Measurements from ENCODE around the gene FAM83G. TPM values are rescaled to one million over a fixed set of nuclear protein-coding genes. Genes with fewer than 3 reads are reported as not detected.
"Not testable (repeated sequence)": the region's sequence is repeated elsewhere in the genome, so short reads cannot be mapped to it uniquely, and the experiment has no call there.

Gene FAM83G
- total RNA-seq, 2 donors from 2014 or later, result 29.7 to 34.7 TPM

DNA sequence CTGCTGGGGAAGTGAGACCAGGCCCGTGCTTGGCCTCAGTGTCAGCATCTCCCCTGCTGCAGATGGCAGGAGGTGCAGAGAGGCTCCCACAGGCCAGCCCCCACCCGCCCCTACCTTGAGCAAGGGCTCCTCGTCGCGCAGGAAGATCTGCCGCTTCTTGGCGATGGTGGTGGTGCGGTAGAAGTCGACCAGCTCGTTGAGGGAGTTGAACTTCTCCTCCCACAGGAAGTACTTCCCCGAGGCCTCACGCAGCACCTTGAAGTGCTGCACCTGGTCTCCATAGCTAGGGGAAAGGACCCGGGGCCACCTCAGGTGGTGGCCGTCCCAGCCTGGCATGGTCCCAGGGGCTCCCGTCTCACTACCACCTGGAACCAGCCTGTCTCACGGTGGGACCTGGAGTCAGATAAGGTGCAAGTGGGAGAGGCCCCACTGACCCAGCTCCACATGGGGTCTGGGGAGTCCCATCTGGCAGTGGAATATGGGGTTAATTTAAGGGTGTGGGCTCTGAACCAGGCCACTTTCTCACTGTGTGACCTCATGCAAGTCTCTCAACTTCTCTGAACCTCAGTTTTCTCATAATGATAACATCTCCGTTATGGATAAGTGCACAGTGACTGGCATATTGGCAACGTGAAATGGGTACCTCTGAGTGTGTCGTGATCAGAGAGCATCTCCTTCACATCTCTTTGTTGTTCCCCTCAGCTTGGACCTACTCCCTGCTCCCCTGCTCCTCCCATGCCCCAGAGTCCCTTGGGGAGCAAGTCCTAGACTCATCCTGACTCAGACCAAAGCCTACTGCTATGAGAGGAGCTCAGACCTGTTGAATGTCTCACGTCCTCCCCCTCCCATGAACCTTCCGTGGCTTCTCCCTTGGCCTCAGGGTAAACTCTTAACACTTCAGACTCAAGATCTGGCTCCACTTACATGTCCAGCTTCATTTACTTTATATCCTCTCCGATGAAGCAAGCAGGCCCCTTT lies 19.8 kb upstream of the FAM83G start:
- ATAC-seq (no peak), DNase-seq (peak; percentile 2 to 24)
- intact Hi-C loops (cut with DNase I, micrococcal nuclease), result no loop called here

DNA sequence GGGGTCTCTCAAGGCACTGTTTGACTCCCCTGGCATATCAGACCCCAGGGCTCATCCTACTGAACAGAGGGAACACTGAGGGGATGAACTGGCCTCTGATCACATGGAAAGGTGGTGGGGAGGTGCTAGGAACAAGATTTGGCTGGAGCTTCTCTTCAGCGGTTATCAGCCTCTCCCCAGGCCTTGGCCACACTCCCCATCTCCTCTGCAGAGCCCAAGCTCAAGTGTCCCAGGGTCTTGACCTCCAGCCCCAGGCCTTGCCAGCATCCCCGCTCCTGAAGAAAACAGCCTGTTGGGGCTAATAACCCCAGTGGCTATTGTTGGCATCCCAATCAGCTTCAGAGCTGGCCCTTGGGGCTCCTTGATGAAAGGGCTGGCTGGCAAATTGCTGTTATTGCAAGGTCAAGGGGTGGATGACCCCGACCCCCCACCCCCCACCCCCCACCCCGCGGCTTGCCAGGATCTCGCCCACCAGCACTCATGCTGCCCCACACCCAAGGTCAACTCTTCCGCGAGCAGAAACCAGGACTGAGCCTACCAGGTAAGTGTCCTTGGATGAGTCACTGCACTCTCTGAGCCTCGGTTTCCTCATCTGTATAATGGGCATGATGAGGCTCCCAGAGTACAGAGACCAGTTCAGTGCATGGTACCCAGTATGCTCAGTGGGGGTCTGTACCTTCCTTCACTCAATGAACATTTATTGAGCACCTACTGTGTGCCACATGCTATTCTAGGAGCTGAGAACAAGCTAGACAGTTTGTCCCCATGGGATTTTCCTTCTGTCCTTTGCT lies 18.8 kb upstream of the FAM83G start:
- intact Hi-C loops (cut with DNase I, micrococcal nuclease), result no loop called here
- no peak for ATAC-seq
- DNase-seq, result peak; percentile 2 to 12

DNA sequence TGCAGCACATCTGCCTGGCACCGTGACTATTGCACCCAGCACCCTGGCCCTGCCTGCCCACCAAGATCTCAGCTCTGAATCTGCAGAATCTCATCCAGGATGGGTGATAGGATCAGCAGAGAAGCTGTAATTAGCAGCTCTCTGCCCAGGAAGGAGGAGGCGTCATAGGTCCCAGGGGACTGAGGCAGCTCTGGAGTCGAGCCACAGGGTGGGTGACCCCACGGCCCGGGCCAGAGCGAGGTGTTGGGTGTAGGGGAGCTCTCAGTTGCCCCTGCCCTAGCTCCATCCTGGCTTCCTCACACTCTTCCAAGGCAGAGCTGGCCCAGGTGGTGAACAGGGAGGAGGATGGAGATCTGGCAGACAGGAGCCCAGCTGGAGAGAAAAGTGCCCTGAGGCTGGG lies 18.2 kb upstream of the FAM83G start:
- ATAC-seq (no peak), DNase-seq (no peak)
- intact Hi-C loops (cut with DNase I, micrococcal nuclease), result no loop called here

DNA sequence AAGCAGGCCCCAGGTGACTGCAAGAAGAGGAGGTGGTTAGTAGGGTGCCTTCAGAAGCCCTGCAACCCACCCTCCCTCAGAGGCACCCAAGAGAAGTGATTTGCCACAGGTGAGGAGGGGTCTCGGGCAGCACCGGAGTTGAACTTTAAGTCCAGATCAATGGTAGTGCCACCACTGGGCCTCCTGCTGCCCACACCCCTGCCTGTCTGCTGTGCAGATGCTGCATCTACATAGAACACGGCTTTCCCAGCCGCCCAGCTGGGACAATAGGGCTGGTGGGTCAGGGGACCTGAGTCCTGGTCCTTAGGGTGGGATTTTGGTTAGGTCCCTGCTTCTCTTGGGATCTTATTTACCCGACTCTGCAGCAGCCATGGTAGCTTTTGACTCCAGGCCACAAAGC lies 17.6 kb upstream of the FAM83G start:
- no peak for ATAC-seq
- intact Hi-C loops (cut with DNase I, micrococcal nuclease), result no loop called here
- DNase-seq, result no peak

DNA sequence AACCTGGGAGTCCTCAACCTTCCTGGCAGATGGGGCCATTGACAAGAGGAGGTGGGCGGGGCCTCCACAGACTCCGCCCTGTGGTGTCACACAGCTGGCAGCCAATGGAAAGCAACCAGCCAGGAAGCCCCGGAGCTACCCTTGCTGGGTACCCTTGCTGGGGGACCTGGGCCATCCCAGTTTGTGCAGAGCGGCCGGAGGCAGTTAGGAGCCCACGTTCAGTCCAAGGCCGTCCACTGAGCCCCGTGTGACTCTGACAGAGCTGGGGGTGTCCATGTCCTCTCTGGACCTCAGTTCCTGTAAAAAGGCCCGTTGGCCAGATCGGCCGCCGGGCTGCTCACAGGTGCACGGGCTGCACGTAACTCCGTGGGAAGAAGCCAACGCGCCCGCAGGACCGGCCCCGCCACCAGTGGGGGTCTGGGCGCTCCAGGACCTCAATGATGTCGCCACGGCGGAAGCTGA lies 17.1 kb upstream of the FAM83G start:
- ATAC-seq (no peak), DNase-seq (no peak)
- intact Hi-C loops (cut with DNase I, micrococcal nuclease), result no loop called here

DNA sequence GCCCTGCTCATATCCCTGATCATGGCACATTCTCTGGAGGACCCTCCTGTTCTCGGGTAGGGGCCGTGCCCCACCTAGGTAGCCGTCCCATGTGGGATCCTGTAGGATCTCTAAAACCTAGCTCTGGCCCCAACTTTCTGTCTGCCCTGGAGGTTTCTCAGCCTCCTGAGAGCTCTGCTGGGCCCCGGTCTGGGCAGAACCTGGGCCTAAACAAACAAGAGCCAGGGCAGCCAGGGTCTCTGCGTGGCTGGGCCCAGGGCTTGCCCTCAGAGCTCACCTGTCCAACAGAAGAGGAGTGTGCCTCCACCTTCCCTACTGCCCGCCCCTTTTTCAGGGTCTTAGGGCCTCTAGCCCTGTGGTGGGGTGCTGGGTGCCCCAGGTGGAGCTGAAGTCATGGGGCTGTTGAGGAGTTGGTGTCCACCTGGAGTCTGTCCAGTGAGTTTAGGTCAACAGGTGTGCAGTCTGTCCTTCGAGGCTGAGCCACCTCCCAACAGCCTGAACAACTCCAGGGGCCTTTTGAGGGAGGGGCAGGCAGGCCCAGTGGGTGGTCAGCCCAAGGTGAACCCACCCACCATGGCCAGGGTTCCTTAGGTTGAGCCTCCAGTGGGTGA lies 16.6 kb upstream of the FAM83G start:
- ATAC-seq; DNase-seq; intact Hi-C loops (cut with DNase I, micrococcal nuclease): not testable (repeated sequence)

DNA sequence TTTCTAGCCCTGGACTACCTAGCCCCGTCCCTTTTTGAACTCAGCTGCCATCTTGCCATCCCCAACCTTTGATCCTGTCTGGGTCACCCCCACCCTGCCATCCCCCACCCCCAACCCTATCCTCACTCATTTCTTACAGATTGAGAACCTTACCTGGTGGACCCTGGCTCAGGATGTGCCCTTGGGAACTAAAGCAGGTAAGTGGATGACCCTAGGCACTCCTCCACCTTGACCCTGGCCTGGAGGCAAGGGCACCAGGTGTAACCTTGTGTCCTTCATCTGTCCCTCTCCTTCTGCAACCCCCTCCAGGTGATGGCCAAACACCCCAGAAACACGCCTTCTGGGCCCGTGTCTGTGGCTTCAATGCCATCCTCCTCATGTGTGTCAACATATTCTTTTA lies 15.5 kb upstream of the FAM83G start:
- intact Hi-C loops (cut with DNase I, micrococcal nuclease), result no loop called here
- DNase-seq (peak; percentile 2 to 13), ATAC-seq (no peak)

DNA sequence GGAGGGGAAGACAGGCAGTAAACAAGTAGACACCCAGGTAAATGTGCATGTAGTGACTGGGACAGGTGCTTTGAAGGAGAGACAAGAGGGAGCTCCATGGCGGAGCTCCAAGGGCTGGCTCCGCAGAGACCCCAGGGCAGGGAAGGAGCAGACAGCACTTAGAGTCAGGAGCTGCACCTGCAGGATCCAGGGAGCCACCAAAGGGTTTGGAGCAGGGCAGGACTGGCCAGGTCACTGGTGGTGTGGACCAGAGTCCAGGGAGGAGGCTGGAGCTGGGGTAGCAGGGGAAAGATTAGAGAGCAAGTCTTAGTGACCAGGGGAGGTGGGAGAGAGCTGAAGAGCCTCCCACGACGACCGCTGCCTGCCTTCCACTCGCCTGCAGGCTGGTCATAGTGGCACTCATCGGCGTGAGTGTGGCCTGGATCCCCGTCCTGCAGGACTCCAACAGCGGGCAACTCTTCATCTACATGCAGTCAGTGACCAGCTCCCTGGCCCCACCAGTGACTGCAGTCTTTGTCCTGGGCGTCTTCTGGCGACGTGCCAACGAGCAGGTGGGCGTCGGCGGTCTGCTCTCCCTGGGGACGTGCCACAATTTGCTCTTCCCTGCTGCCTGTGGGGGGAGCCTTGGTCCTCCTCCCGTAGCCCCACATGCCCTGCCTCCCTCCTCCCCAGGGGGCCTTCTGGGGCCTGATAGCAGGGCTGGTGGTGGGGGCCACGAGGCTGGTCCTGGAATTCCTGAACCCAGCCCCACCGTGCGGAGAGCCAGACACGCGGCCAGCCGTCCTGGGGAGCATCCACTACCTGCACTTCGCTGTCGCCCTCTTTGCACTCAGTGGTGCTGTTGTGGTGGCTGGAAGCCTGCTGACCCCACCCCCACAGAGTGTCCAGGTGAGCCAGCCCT lies 14.7 kb upstream of the FAM83G start:
- intact Hi-C loops (cut with DNase I, micrococcal nuclease), result no loop called here
- ATAC-seq, result no peak
- peak; percentile 8 to 26 for DNase-seq

DNA sequence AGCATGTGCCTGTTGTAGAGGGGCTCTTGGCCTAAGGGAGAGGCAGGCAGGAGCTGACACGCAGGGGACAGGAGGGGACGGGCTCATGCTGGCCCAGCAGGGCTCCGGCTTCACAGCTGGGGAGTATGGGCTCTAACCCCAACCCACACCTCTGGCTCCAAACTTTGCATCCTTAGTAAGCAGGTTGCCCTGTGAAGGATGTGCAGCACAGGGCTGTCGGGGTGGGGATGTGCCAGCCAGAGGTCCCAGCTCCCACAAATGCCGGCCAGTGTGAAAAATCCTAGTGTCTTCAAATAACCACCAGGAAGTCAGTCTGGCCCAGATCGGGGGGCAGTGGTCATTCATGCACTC lies 14.0 kb upstream of the FAM83G start:
- ATAC-seq, result no peak
- intact Hi-C loops (cut with DNase I, micrococcal nuclease), result no loop called here
- DNase-seq, result peak; percentile 5 to 18

DNA sequence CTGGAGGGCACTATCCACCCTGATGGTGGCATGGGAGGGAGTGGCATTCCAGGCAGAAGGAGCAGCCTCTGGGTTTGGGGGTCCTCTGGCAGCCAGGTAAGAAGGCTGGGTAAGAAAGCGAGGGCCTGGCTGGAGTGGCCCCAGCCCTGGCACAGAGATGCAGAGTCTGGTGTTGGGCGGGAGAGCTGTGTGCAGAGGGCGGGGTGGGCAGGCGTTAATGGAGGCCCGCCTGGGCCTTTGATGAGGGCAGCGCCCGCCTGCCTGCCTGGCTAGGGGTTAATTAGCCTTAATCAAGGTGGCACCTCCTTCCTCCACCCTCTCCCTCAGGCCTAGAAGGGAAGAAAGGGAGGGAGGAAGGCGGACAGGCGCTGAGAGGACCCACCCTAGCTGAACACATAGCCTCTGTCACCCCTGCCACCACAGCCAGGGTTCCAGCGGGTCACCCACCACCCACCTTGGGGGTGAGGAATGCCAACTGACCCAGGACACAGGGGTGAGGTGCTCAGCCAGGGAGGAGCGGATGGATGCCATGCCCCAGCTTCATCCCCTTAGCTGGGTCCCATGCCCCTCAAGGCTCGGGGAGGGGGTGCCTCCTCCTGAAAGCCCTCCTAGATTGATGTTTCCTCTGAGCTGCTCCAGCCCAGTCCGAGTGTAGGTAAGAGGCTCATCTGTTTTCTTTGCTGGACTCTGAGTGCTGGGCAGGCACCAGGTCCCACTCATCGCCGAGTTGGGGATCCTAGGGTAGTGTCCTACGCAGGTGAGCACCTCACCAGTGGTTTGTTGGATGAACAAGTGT lies 13.4 kb upstream of the FAM83G start:
- peak in 1 of 2 donors; percentile 56 for DNase-seq
- ATAC-seq, result peak; percentile 86
- intact Hi-C loops (cut with DNase I, micrococcal nuclease), result no loop called here

DNA sequence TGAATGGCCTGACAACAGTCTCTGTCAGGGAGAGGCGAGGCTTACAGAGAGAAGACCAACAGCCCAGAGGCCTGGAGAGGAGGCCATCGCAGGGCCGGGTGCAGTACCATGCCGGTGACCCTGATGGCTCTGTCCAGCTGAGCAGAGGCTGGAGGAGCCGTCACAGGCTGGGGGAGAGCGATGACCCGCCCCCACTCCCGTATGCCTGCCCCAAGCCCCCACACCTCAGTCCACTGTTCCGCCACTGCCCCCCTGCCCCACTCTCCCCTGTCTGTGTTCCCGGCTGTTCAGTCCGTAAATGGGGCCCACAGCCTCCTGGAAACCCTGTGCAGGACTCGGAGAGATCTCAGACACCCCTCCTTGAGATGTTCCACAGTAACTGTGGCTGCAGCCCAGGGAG lies 12.8 kb upstream of the FAM83G start:
- no peak for ATAC-seq
- intact Hi-C loops (cut with DNase I, micrococcal nuclease), result no loop called here
- peak in 1 of 2 donors; percentile 7 for DNase-seq

DNA sequence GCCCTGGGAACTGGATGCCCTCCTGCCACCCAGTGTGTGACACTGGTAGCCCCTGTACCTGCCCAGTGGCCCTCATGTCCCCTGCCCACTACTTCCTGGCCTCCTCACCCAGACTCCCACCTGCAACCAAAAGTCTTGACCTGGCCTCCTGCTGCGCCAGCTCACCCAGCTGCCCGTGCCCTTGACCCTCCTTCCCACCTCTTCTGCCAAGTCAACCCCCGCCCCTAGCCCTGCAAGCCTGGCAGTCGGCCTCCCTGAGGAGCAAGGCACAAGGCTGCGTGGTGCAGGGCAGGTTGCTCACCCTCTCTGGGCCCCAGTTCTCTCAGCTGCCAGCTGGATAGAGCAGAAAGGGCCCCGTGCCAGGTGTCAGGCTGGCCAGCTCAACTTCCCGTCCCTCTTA lies 12.3 kb upstream of the FAM83G start:
- DNase-seq (peak in 1 of 2 donors; percentile 9), ATAC-seq (no peak)
- intact Hi-C loops (cut with DNase I, micrococcal nuclease), result no loop called here

DNA sequence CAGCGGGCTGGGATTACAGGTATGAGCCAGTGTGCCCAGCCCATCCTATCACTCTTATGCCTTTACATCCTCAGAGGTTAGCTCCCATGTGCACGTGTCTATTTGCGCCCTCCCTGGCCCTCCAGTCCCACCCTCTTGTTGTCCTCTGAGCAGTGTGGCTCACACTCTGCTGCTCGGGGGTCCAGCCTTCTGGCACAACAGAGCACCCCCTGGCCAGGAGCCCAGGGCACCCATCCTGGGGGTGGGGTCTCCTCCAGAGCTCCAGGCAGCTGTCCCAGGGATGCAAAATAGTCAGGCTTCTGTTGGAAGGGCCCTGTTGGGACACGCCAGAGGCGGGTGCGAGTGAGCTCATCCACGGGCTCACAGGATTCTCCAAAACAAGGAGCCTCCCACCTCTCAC lies 11.7 kb upstream of the FAM83G start:
- ATAC-seq, result no peak
- intact Hi-C loops (cut with DNase I, micrococcal nuclease), result no loop called here

DNA sequence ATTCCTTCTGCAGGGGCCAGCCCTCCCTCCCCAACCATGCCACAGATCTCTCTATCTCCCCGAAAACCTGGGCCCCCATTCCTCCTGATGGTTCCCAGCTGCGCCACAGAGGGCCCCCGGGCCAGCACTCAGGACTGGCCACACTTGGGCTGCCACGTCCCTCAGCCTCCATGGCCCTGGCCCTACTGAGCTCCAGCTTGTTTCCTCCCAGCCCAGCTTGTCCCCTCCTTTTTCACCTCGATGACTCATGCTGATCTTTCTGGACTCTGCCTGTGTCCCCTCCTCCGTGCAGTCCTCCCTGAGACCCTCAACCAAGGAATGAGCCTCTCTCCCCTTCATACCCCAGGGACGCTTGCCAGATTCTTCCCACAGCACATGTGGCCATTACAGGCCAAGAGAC lies 10.9 kb upstream of the FAM83G start:
- intact Hi-C loops (cut with DNase I, micrococcal nuclease), result no loop called here
- ATAC-seq (no peak), DNase-seq (no peak)

More for the DNA sequence above, 11.7 kb upstream of the FAM83G start:
- DNase-seq, result peak in 1 of 2 donors; percentile 2

DNA sequence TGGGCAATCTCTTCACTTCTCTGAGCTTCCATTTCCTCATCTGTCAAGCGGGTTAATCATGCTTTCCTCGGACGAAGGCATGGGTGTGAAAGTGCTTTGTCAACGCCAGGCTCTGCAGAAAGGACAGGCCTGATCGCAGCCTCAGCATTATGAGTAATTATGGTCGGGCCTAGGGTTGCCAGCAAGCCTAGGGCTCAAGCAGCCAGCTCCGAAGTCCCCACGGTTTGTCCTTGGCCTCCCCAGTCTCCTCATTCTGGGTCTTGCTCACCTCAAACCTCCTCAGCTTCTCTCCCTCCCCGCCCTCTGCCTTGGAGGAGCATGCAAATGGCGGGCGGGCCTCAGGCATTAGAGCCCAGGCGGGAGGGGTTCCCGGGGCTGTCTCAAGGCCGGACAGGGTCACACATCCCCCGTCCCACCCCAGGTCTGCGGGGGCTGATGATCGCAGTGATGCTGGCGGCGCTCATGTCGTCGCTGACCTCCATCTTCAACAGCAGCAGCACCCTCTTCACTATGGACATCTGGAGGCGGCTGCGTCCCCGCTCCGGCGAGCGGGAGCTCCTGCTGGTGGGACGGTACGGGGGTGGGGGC lies 10.2 kb upstream of the FAM83G start:
- no peak for ATAC-seq
- intact Hi-C loops (cut with DNase I, micrococcal nuclease), result no loop called here

DNA sequence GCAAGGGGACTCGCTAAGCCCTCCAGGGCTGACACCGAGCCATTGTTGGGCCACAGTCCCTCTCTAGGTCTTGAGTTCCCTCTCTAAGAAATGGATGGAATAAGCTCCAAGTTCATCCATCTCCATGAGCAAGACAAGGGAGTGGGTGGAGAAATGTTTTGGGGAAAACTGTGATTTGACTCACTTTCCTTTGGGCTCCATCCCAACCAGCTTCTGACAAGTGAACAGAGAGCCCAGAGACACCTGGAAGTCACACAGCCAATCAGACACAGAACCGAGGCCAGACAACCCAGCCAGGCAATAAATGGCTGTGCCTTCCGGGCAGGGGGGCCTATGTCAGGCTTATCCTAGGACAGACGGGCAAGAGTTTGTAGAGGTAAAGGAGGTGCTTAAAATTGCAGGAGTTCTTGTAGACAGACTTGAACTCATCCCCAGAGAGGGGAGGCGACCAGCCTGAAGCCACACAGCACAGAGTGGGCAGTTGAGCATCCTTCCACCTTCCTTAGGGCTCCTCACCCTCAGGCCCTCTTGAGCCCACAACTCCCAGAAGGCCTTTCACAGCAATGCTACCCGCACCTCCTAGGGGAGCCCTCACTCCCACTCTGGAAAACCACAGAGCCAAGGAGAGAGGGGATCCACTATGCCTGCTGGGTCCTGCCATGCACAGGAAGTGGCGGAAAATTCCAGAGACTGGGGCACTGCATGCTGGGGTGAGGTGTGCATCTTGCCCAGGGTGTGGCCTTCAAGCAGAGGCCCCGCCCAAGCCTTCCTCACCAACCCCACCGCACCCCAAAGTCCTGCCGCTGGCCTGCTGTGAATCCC lies 9.5 kb upstream of the FAM83G start:
- DNase-seq (no peak), ATAC-seq (no peak)
- intact Hi-C loops (cut with DNase I, micrococcal nuclease), result no loop called here

More for the DNA sequence above, 10.2 kb upstream of the FAM83G start:
- no peak for DNase-seq

DNA sequence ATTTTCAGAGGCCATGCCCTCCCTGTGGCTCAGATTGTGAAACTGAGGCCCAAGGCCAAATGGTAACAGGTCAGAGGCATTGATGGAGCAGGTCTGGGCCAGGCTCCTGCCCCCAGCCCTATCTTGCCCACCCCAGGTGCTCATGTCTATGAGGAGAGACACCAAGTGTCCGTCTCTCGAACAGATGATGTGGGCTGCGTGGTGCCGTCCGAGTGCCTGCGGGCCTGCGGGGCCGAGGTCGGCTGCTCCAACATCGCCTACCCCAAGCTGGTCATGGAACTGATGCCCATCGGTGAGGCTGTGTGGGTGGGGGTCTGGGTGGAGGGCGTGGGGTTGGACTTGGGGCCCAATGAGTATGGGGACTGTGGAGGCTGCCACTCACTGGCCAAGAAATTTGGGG lies 8.7 kb upstream of the FAM83G start:
- intact Hi-C loops (cut with DNase I, micrococcal nuclease), result no loop called here

More for the DNA sequence above, 8.7 kb upstream of the FAM83G start:
- DNase-seq (no peak), ATAC-seq (no peak)
